Cardiac muscle cell (in vitro differentiated cells and primary cell): ENCODE data around the gene CTIF. TPM values are rescaled to one million over a fixed set of nuclear protein-coding genes. Genes with fewer than 3 reads are reported as not detected.

Experiments
- DNase-seq, 2 donors: peaks; one replicate each; pipeline versions ENCODE4 v3.0.0 to v3.0.0-alpha.2; 2010 to 2017; ENCODE audit warnings: low read depth in 1 of 2, low spot score in 1 of 2
- H3K27ac ChIP-seq: fragments of 200-600 bp; sonication (generic); 2 replicates; pipeline ENCODE4 v1.5.1; 2016
- H3K27me3 ChIP-seq: fragments of 200-600 bp; sonication (generic); 2 replicates; pipeline ENCODE4 v1.6.0; 2016; ENCODE audit warnings: control low read depth
- H3K36me3 ChIP-seq: fragments of 200-600 bp; sonication (generic); 2 replicates; pipeline ENCODE4 v1.5.1; 2016; ENCODE audit warnings: control low read depth
- H3K4me1 ChIP-seq: fragments of 200-600 bp; sonication (generic); 2 replicates; pipeline ENCODE4 v1.8.1; 2017; ENCODE audit warnings: low read depth, mild to moderate bottlenecking, mixed run types
- H3K4me3 ChIP-seq: fragments of 200-600 bp; sonication (generic); 2 replicates; pipeline ENCODE4 v1.5.1; 2016; ENCODE audit warnings: mild to moderate bottlenecking
- H3K9me3 ChIP-seq: fragments of 200-600 bp; sonication (generic); 2 replicates; pipeline ENCODE4 v1.5.1; 2017; ENCODE audit warnings: low read depth, mild to moderate bottlenecking, control low read depth
- CTCF ChIP-seq: IDR thresholded peaks from 2 replicates; pipeline ENCODE4 v1.5.1; 2012; ENCODE audit warnings: low read depth, mild to moderate bottlenecking, low read length
- polyA plus RNA-seq: library from polyadenylated mRNA; unstranded; fragments of >200 nt; fragmentation: Nextera tagmentation; extraction: Ambion mirVana; gene quantifications from 2 replicates; pipeline ENCODE4 v1.2.1, GENCODE V29; 2016
- total RNA-seq: library from RNA; depleted of rRNA; stranded (reverse); fragments of >200 nt; gene quantifications from 2 replicates; pipeline ENCODE4 v1.2.3, GENCODE V29; 2016

CTIF gene
- total and polyA plus RNA-seq, 2 experiments from 2014 or later: 16.5 to 22.0 TPM

- no peaks in the 10 kb centered on the region for H3K9me3 ChIP-seq
- H3K27me3 ChIP-seq: no peaks in the 10 kb centered on the region
- no peak for DNase-seq
- peaks cover 7% of the 10 kb centered on the region for H3K4me1 ChIP-seq
- H3K36me3 ChIP-seq: no peaks in the 10 kb centered on the region
- H3K27ac ChIP-seq: no peak overlapping the region
- TF ChIP-seq CTCF: no peak
- no peak overlapping the region for H3K4me3 ChIP-seq
Observed at GRCh38 chr18:48550101-48550729, 11.4 kb downstream of the CTIF start.

- Histone ChIP-seq H3K4me3 (no peak overlapping the region), H3K36me3 (no peaks in the 10 kb centered on the region), H3K9me3 (no peaks in the 10 kb centered on the region), H3K27ac (no peak overlapping the region), H3K27me3 (no peaks in the 10 kb centered on the region), H3K4me1 (peaks cover under 1% of the 10 kb centered on the region)
- no peak for DNase-seq
- TF ChIP-seq CTCF: no peak
Observed at GRCh38 chr18:48551100-48551499, 12.3 kb downstream of the CTIF start.

- TF ChIP-seq CTCF: no peak
- Histone ChIP-seq H3K36me3 (no peaks in the 10 kb centered on the region), H3K27ac (no peak overlapping the region), H3K4me1 (no peaks in the 10 kb centered on the region), H3K9me3 (no peaks in the 10 kb centered on the region), H3K27me3 (no peaks in the 10 kb centered on the region), H3K4me3 (no peak overlapping the region)
- no peak for DNase-seq
Observed at GRCh38 chr18:48552130-48552529, 13.3 kb downstream of the CTIF start.

- Histone ChIP-seq H3K4me3 (no peak overlapping the region), H3K9me3 (no peaks in the 10 kb centered on the region), H3K27me3 (no peaks in the 10 kb centered on the region), H3K36me3 (no peaks in the 10 kb centered on the region), H3K27ac (no peak overlapping the region), H3K4me1 (no peaks in the 10 kb centered on the region)
- no peak for DNase-seq
- TF ChIP-seq CTCF: no peak
Observed at GRCh38 chr18:48553236-48553635, 14.4 kb downstream of the CTIF start.

GRCh38 chr18:48554610-48555400 lies 16.0 kb downstream of the CTIF start:
- Histone ChIP-seq H3K9me3 (no peaks in the 10 kb centered on the region), H3K27ac (no peak overlapping the region), H3K27me3 (no peaks in the 10 kb centered on the region), H3K4me3 (no peak overlapping the region), H3K36me3 (no peaks in the 10 kb centered on the region), H3K4me1 (no peaks in the 10 kb centered on the region)
- TF ChIP-seq CTCF: no peak
- no peak for DNase-seq
